Stimulated activated CD4-positive, alpha-beta T cell treated with anti-CD3 and anti-CD28 coated beads, TNF-alpha, amount 100 ng/mL, for 1 hour (primary cell): ENCODE data around the gene VASP.
"Not testable (repeated sequence)": the region's sequence is repeated elsewhere in the genome, so short reads cannot be mapped to it uniquely, and the experiment has no call there.

Source experiments
- DNase-seq, 3 donors: peaks; one replicate each; pipeline ENCODE4 v3.0.0-alpha.2; 2020; ENCODE audit warnings: low read depth in 3 of 3, low spot score in 1 of 3

The VASP gene

GRCh38 chr19:45496349-45496953 lies 10.8 kb upstream of the VASP start:
- no peak for DNase-seq

- DNase-seq: no peak
Observed at GRCh38 chr19:45497791-45498190, 9.5 kb upstream of the VASP start.

GRCh38 chr19:45498411-45499195 lies 8.7 kb upstream of the VASP start, which contains the start of gene PPM1N:
PPM1N (plus strand) TSS chr19:45498443; CDS start chr19:45498473, 30 bp downstream.
- peak in 1 of 3 donors; percentile 49 for DNase-seq

- peak in 1 of 3 donors; percentile 53 for DNase-seq
Observed at GRCh38 chr19:45499196-45500180, 7.8 kb upstream of the VASP start.

- no peak for DNase-seq
Observed at GRCh38 chr19:45500918-45501729, 6.2 kb upstream of the VASP start.

GRCh38 chr19:45501730-45502014 lies 5.6 kb upstream of the VASP start:
- DNase-seq: no peak

GRCh38 chr19:45502111-45502510 lies 5.2 kb upstream of the VASP start:
- no peak for DNase-seq

- no peak for DNase-seq
Observed at GRCh38 chr19:45503909-45504308, 3.4 kb upstream of the VASP start.

- DNase-seq: no peak
Observed at GRCh38 chr19:45505151-45505995, 1.9 kb upstream of the VASP start.

GRCh38 chr19:45505996-45506245 lies 1.4 kb upstream of the VASP start:
- DNase-seq: no peak

GRCh38 chr19:45506246-45506988 lies 862 bp upstream of the VASP start:
- peak; percentile 93 to 99 (median 95) for DNase-seq

- no peak for DNase-seq
Observed at GRCh38 chr19:45507872-45508416, 665 bp downstream of the VASP start.

GRCh38 chr19:45508417-45508860 lies 1.2 kb downstream of the VASP start:
- DNase-seq: no peak

- no peak for DNase-seq
Observed at GRCh38 chr19:45508861-45509691, 1.8 kb downstream of the VASP start.

- no peak for DNase-seq
Observed at GRCh38 chr19:45509692-45510015, 2.4 kb downstream of the VASP start.

GRCh38 chr19:45510352-45510751 lies 3.1 kb downstream of the VASP start:
- DNase-seq: not testable (repeated sequence)

- no peak for DNase-seq
Observed at GRCh38 chr19:45511074-45511473, 3.8 kb downstream of the VASP start.

- no peak for DNase-seq
Observed at GRCh38 chr19:45512881-45513483, 5.7 kb downstream of the VASP start.
